GM23248 (cell line): ENCODE measurements around the gene ARNT2. TPM values are rescaled to one million over a fixed set of nuclear protein-coding genes. Genes with fewer than 3 reads are reported as not detected.

Experiments
- DNase-seq: peaks from one replicate; pipeline ENCODE4 v3.0.0-alpha.2; 2015
- H2AFZ ChIP-seq: fragments of 200-600 bp; sonication (generic); 2 replicates; pipeline ENCODE4 v1.6.1; 2016; ENCODE audit warnings: antibody characterized with exemption
- H3F3A ChIP-seq: fragments of 200-600 bp; sonication (generic); 2 replicates; pipeline ENCODE4 v1.6.1; 2016; ENCODE audit warnings: mild to moderate bottlenecking, antibody characterized with exemption, mixed run types; ENCODE audit not compliant: insufficient read depth
- H3K27ac ChIP-seq: fragments of 200-600 bp; sonication (generic); 2 replicates; pipeline ENCODE4 v1.5.1; 2016; ENCODE audit warnings: mild to moderate bottlenecking
- H3K27me3 ChIP-seq: fragments of 200-600 bp; sonication (generic); replicated peaks from 2 replicates; pipeline ENCODE4 v1.6.1; 2016; ENCODE audit warnings: mild to moderate bottlenecking; ENCODE audit not compliant: insufficient read depth
- H3K36me3 ChIP-seq: fragments of 200-600 bp; sonication (generic); 2 replicates; pipeline ENCODE4 v1.6.1; 2016; ENCODE audit warnings: low read depth, mild to moderate bottlenecking
- H3K4me1 ChIP-seq: fragments of 200-600 bp; sonication (generic); 2 replicates; pipeline ENCODE4 v1.6.1; 2016; ENCODE audit warnings: mild to moderate bottlenecking; ENCODE audit not compliant: insufficient read depth
- H3K4me2 ChIP-seq: fragments of 200-600 bp; sonication (generic); one replicate; pipeline ENCODE4 v1.6.1; 2016; ENCODE audit warnings: mild to moderate bottlenecking; ENCODE audit not compliant: unreplicated experiment
- H3K4me3 ChIP-seq: fragments of 200-600 bp; sonication (generic); 2 replicates; pipeline ENCODE4 v1.5.1; 2016; ENCODE audit warnings: mild to moderate bottlenecking
- H3K79me2 ChIP-seq: fragments of 200-600 bp; sonication (generic); 2 replicates; pipeline ENCODE4 v1.6.1; 2016; ENCODE audit warnings: mild to moderate bottlenecking; ENCODE audit not compliant: insufficient read depth
- H3K9ac ChIP-seq: fragments of 200-600 bp; sonication (generic); 2 replicates; pipeline ENCODE4 v1.6.1; 2016; ENCODE audit warnings: mild to moderate bottlenecking
- H3K9me2 ChIP-seq: fragments of 200-600 bp; sonication (generic); 2 replicates; pipeline ENCODE4 v1.6.1; 2016; ENCODE audit warnings: mixed run types, mild to moderate bottlenecking, moderate library complexity; ENCODE audit not compliant: insufficient read depth
- H3K9me3 ChIP-seq: fragments of 200-600 bp; sonication (generic); one replicate; pipeline ENCODE4 v1.6.1; 2017; ENCODE audit warnings: low read depth
- H4K20me1 ChIP-seq: fragments of 200-600 bp; sonication (generic); 2 replicates; pipeline ENCODE4 v1.6.0; 2016; ENCODE audit not compliant: insufficient read depth
- EZH2 ChIP-seq: fragments of 200-600 bp; sonication (generic); IDR thresholded peaks from 2 replicates; pipeline ENCODE4 v1.6.1; 2018; ENCODE audit warnings: antibody characterized with exemption, mild to moderate bottlenecking; ENCODE audit not compliant: insufficient read depth, poor library complexity, severe bottlenecking
- EZH2phosphoT487 ChIP-seq: fragments of 200-600 bp; sonication (generic); IDR thresholded peaks from 2 replicates; pipeline ENCODE4 v1.6.1; 2018; ENCODE audit warnings: antibody characterized with exemption, moderate library complexity, mild to moderate bottlenecking, low read depth; ENCODE audit not compliant: insufficient read depth
- WGBS, 2 experiments: methylation state at CpG; one replicate each; pipeline ENCODE4 v1.1.6; 2015 to 2017; ENCODE audit warnings: low lambda C conversion rate in 2 of 2, low coverage in 1 of 2; ENCODE audit errors: missing lambda C conversion rate in 2 of 2; 5-methylcytosine and 5-hydroxymethylcytosine counted together
- in situ Hi-C: fragments of 300-500 bp; cut with MboI; formaldehyde crosslinking; loops from 2 replicates; pipeline ENCODE4 v1.15.0; 2020
- polyA plus RNA-seq: library from polyadenylated mRNA; unstranded; fragments of >200 nt; fragmentation: Nextera tagmentation; extraction: Ambion mirVana; gene quantifications from 2 replicates; pipeline ENCODE4 v1.2.1, GENCODE V29; 2016
- total RNA-seq: library from RNA; depleted of rRNA; stranded (reverse); fragments of >200 nt; shearing (Covaris generic); gene quantifications from 2 replicates; pipeline ENCODE4 v1.2.3, GENCODE V29; 2014

The ARNT2 gene
- total and polyA plus RNA-seq, 2 experiments from 2014 or later = 9.3 to 23.5 TPM

DNA sequence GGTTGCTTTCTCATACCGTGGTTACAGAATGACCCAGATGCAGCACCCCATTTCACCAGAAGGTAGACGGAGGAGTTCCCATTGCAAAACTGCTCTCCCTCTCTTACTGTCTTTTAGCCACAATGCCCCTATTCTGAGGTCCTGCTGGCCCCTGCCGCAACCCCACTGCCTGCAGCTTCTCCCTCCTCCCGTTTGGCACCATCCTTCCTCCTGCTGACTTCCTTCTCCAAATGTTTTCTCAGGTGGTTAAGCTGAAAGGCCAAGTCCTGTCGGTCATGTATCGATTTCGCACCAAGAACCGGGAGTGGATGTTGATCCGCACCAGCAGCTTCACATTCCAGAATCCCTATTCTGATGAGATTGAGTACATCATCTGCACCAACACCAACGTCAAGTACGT, 158.7 kb downstream of the ARNT2 start:
- DNase-seq = no peak
- Histone ChIP-seq H3F3A (peaks cover 8% of the 10 kb centered on the region; the same call in 1 of the 2 replicates), H3K36me3 (peaks cover 12% of the 10 kb centered on the region; the same call in 1 of the 2 replicates), H2AFZ (no peak overlapping the region), H4K20me1 (no peaks in the 10 kb centered on the region), H3K4me3 (no peak overlapping the region), H3K79me2 (no peaks in the 10 kb centered on the region), H3K27ac (no peak overlapping the region), H3K9ac (no peak overlapping the region), H3K4me2 (no peak overlapping the region), H3K9me3 (no peaks in the 10 kb centered on the region), H3K9me2 (no peaks in the 10 kb centered on the region), H3K27me3 (no peaks in the 10 kb centered on the region), H3K4me1 (peaks cover 11% of the 10 kb centered on the region)
- no peak for TF ChIP-seq EZH2
- no peak for TF ChIP-seq EZH2phosphoT487
- WGBS, 2 experiments = 91% methylated on average over 11 of the region's 11 CpGs
- in situ Hi-C loops = loop anchor here (10.0 kb wide), 2 partner anchors 108 to 212 kb away; partner anchors contain the start of gene CEMIP

DNA sequence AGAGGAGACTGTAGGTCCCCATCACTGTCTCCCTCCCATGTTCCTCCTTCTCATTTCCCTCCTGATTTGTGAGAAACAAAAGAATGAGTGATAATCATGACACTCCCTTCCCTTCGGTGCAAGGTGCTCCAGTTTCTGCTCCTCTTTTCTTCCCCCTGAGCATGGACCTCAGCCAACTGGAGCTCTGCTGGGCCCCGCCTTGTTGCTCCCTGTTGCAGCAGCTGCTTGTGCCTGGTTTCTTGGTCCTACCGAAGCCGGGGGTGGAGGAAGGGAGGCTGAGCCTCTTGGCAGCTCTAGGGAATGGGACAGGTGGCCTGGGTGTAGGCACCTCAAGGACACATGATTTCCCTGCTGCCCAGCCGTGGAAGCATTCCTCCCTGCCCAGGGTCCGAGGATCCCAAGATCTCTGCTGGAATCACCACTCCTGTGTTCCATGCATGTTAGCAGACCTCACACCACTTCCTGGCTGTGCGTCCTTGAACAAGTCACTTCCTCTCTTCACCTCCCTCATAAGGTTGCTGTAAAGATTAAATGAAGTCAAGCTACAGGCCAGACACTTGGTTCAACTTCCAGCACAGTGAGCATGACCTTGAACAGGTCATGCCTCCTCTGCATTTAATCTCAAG, 159.3 kb downstream of the ARNT2 start:
- Histone ChIP-seq H3K4me3 (no peak overlapping the region), H3K36me3 (peaks cover 12% of the 10 kb centered on the region; the same call in 1 of the 2 replicates), H3K9me3 (no peaks in the 10 kb centered on the region), H3K27ac (no peak overlapping the region), H3F3A (peaks cover 8% of the 10 kb centered on the region; the same call in 1 of the 2 replicates), H3K9me2 (no peaks in the 10 kb centered on the region), H3K27me3 (no peaks in the 10 kb centered on the region), H3K9ac (no peak overlapping the region), H4K20me1 (no peaks in the 10 kb centered on the region), H3K79me2 (no peaks in the 10 kb centered on the region), H3K4me2 (no peak overlapping the region), H2AFZ (no peak overlapping the region), H3K4me1 (peaks cover 17% of the 10 kb centered on the region)
- 83 to 86% methylated on average over 7 of the region's 7 CpGs for WGBS, 2 experiments
- TF ChIP-seq EZH2phosphoT487 = no peak
- no peak for DNase-seq
- in situ Hi-C loops = loop anchor here (10.0 kb wide), 2 partner anchors 109 to 211 kb away; partner anchors contain the start of gene CEMIP

DNA sequence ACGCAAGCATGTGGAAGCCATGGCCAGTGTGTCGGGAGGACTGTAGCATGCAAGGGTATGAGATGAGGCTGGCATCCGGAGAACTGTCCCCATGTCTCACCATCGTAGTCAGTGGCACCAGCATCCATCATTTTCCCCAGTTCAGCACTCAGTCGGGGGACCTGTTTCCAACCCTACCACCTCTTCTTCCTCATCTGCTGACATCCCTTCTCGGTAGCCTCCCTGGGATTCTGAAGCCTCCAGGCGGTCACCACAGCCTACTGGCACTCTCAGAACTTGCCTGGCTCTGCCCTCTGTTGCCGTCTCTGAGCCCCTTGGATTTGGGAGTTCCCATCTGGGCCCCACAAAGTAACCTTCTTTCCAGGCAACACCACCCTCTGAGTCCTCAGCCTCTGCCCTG, 159.9 kb downstream of the ARNT2 start:
- Histone ChIP-seq H4K20me1 (no peaks in the 10 kb centered on the region), H3K27ac (no peak overlapping the region), H3F3A (peaks cover 8% of the 10 kb centered on the region; the same call in 1 of the 2 replicates), H3K27me3 (no peaks in the 10 kb centered on the region), H3K79me2 (no peaks in the 10 kb centered on the region), H3K9me3 (no peaks in the 10 kb centered on the region), H2AFZ (no peak overlapping the region), H3K4me2 (no peak overlapping the region), H3K9ac (no peak overlapping the region), H3K36me3 (peaks cover 12% of the 10 kb centered on the region; the same call in 1 of the 2 replicates), H3K4me3 (no peak overlapping the region), H3K9me2 (no peaks in the 10 kb centered on the region), H3K4me1 (peaks cover 17% of the 10 kb centered on the region)
- TF ChIP-seq EZH2phosphoT487 = no peak
- no peak for TF ChIP-seq EZH2
- DNase-seq = no peak
- WGBS, 2 experiments = 88 to 93% methylated on average over 8 of the region's 8 CpGs
- in situ Hi-C loops = loop anchor here (10.0 kb wide), 2 partner anchors 109 to 211 kb away; partner anchors contain the start of gene CEMIP

DNA sequence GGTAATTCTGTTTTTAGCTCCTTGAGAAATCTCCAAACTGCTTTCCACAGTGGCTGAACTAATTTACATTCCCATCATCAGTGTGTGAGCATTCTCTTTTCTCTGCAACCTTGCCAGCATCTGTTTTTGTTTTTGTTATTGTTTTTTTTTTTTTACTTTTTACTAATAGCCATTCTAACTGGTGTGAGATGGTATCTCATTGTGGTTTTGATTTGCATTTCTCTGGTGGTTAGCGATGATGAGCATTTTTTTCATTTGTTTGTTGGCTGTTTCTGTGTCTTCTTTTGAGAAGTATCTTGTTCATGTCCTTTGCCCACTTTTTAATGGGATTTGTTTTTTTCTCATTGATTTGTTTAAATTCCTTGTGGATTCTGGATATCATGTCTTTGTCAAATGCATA, 161.2 kb downstream of the ARNT2 start:
- Histone ChIP-seq H3K9me3 (no peaks in the 10 kb centered on the region), H4K20me1 (no peaks in the 10 kb centered on the region), H2AFZ (no peak overlapping the region), H3K27ac (no peak overlapping the region), H3K36me3 (peaks cover 12% of the 10 kb centered on the region; the same call in 1 of the 2 replicates), H3K4me3 (no peak overlapping the region), H3K79me2 (no peaks in the 10 kb centered on the region), H3K27me3 (no peaks in the 10 kb centered on the region), H3K9ac (no peak overlapping the region), H3F3A (peaks cover 8% of the 10 kb centered on the region; the same call in 1 of the 2 replicates), H3K4me2 (no peak overlapping the region), H3K9me2 (no peaks in the 10 kb centered on the region), H3K4me1 (peaks cover 17% of the 10 kb centered on the region)
- WGBS, 2 experiments = 100% methylated on average over 1 of the region's 1 CpG
- DNase-seq = no peak
- in situ Hi-C loops = loop anchor here (10.0 kb wide), 2 partner anchors 111 to 209 kb away; partner anchors contain the start of gene CEMIP
- TF ChIP-seq EZH2phosphoT487 = no peak
